WERI-Rb-1 (cell line): Measurements from ENCODE around the gene SLAMF9.

ENCODE experiments used
- DNase-seq: peaks from one replicate; pipeline ENCODE4 v3.0.0-alpha.2; 2020
- H3K27ac ChIP-seq: fragments of 250-450 bp; sonication (Bioruptor Pico); 2 replicates; pipeline ENCODE4 v1.5.1; 2020; ENCODE audit warnings: mild to moderate bottlenecking, moderate library complexity
- H3K27me3 ChIP-seq: fragments of 250-450 bp; sonication (Bioruptor Pico); 2 replicates; pipeline ENCODE4 v1.5.1; 2021; ENCODE audit warnings: mild to moderate bottlenecking, low read depth, moderate library complexity; ENCODE audit not compliant: insufficient read depth, severe bottlenecking
- H3K36me3 ChIP-seq: fragments of 250-450 bp; sonication (Bioruptor Pico); 2 replicates; pipeline ENCODE4 v1.5.1; 2020; ENCODE audit warnings: mild to moderate bottlenecking, moderate library complexity
- H3K4me3 ChIP-seq: 2 replicates; pipeline ENCODE4 v1.5.1; 2011; ENCODE audit warnings: low read depth, mild to moderate bottlenecking, control low read depth, low read length
- H3K9me3 ChIP-seq: fragments of 250-450 bp; sonication (Bioruptor Pico); 2 replicates; pipeline ENCODE4 v1.5.1; 2021; ENCODE audit warnings: mild to moderate bottlenecking, moderate library complexity; ENCODE audit not compliant: severe bottlenecking
- CTCF ChIP-seq: IDR thresholded peaks from 2 replicates; pipeline ENCODE4 v1.5.1; 2011; ENCODE audit warnings: low read depth, mild to moderate bottlenecking, control low read depth, inconsistent platforms, low read length

SLAMF9 gene

GRCh38 chr1:159959451-159959850 lies 5.4 kb upstream of the SLAMF9 start:
- no peaks in the 10 kb centered on the region for H3K9me3 ChIP-seq

GRCh38 chr1:159958719-159959380 lies 4.8 kb upstream of the SLAMF9 start:
- Histone ChIP-seq H3K27ac (no peak overlapping the region), H3K36me3 (no peaks in the 10 kb centered on the region), H3K27me3 (no peaks in the 10 kb centered on the region), H3K4me3 (no peak overlapping the region), H3K9me3 (no peaks in the 10 kb centered on the region)
- no peak for DNase-seq
- TF ChIP-seq CTCF: no peak

More at GRCh38 chr1:159959451-159959850, 5.4 kb upstream of the SLAMF9 start:
- Histone ChIP-seq H3K36me3 (no peaks in the 10 kb centered on the region), H3K27me3 (no peaks in the 10 kb centered on the region), H3K27ac (no peak overlapping the region), H3K4me3 (no peak overlapping the region)
- no peak for DNase-seq
- TF ChIP-seq CTCF: no peak

- TF ChIP-seq CTCF: no peak
- Histone ChIP-seq H3K27me3 (no peaks in the 10 kb centered on the region), H3K9me3 (no peaks in the 10 kb centered on the region), H3K36me3 (no peaks in the 10 kb centered on the region), H3K27ac (no peak overlapping the region), H3K4me3 (no peak overlapping the region)
- DNase-seq: no peak
Measured at GRCh38 chr1:159957824-159958268, 3.8 kb upstream of the SLAMF9 start.

- TF ChIP-seq CTCF: no peak
Measured at GRCh38 chr1:159955456-159955855, 1.4 kb upstream of the SLAMF9 start.

GRCh38 chr1:159952932-159953331 lies 1.1 kb downstream of the SLAMF9 start:
- no peak for TF ChIP-seq CTCF
- Histone ChIP-seq H3K4me3 (no peak overlapping the region), H3K27ac (no peak overlapping the region), H3K27me3 (no peaks in the 10 kb centered on the region), H3K9me3 (no peaks in the 10 kb centered on the region), H3K36me3 (no peaks in the 10 kb centered on the region)
- DNase-seq: no peak

More at GRCh38 chr1:159955456-159955855, 1.4 kb upstream of the SLAMF9 start:
- Histone ChIP-seq H3K27me3 (no peaks in the 10 kb centered on the region), H3K27ac (no peak overlapping the region), H3K36me3 (no peaks in the 10 kb centered on the region), H3K9me3 (no peaks in the 10 kb centered on the region), H3K4me3 (no peak overlapping the region)
- no peak for DNase-seq

- no peak overlapping the region for H3K27ac ChIP-seq
Measured at GRCh38 chr1:159951551-159951950, 2.5 kb downstream of the SLAMF9 start.

More at GRCh38 chr1:159951551-159951950, 2.5 kb downstream of the SLAMF9 start:
- TF ChIP-seq CTCF: no peak
- H3K9me3 ChIP-seq: no peaks in the 10 kb centered on the region
- H3K27me3 ChIP-seq: no peaks in the 10 kb centered on the region
- no peak for DNase-seq
- H3K4me3 ChIP-seq: no peak overlapping the region
- H3K36me3 ChIP-seq: no peaks in the 10 kb centered on the region
